ENCODE measurements around the gene GEMIN4. TPM values are rescaled to one million over a fixed set of nuclear protein-coding genes. Genes with fewer than 3 reads are reported as not detected.
"Not testable (repeated sequence)": the region's sequence is repeated elsewhere in the genome, so short reads cannot be mapped to it uniquely, and the experiment has no call there.

GEMIN4 gene
- total RNA-seq, 1 donor from 2014 or later: 35.8 TPM

DNA sequence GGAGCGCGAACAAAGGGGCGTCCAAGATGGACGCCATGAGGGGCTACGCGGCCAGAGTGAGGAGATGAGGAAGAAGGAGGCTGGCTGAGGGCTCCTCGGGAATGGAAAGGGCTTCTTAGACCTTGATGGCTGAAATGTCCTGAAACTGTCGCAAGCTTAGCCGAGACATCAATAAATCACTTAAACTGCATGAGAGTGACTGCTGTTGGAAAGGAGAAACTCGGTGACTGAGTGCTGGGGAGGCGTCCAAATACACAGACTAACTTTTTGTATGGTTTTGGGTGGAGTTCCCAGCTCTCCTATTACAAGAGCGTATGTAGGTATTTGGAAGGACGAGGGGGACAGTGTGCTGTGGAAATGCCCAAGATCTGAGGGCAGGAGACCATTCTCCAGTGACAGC is 1.4 kb upstream of the GEMIN4 start:
- no peak for TF ChIP-seq CTCF (IDR thresholded peaks at IDR 0.05; ENCODE audit: unreplicated experiment)
- Mint-ChIP-seq H3K36me3 (peaks cover 23% of the 10 kb centered on the region), H3K27me3 (ENCODE audit: low read depth) (no peaks in the 10 kb centered on the region), H3K4me3 (peak overlapping the region; percentile 38), H3K27ac (peak overlapping the region; percentile 67), H3K9me3 (peaks cover 3% of the 10 kb centered on the region), H3K4me1 (peaks cover 32% of the 10 kb centered on the region)
- DNase-seq (ENCODE audit: low spot score in 2 of 2, unreplicated experiment in 2 of 2): no peak

- H3K4me1 Mint-ChIP-seq: peaks cover 32% of the 10 kb centered on the region
- H3K9me3 Mint-ChIP-seq: peaks cover 3% of the 10 kb centered on the region
- H3K4me3 Mint-ChIP-seq: peak overlapping the region; percentile 83
- TF ChIP-seq CTCF (IDR thresholded peaks at IDR 0.05; ENCODE audit: unreplicated experiment): no peak
- DNase-seq (ENCODE audit: low spot score in 2 of 2, unreplicated experiment in 2 of 2): no peak
- peaks cover 30% of the 10 kb centered on the region for H3K36me3 Mint-ChIP-seq
- peak overlapping the region; percentile 95 for H3K27ac Mint-ChIP-seq
- H3K27me3 Mint-ChIP-seq (ENCODE audit: low read depth): no peaks in the 10 kb centered on the region
These were observed 656 bp upstream of the GEMIN4 start for GRCh38 chr17:752620-753219.

DNA sequence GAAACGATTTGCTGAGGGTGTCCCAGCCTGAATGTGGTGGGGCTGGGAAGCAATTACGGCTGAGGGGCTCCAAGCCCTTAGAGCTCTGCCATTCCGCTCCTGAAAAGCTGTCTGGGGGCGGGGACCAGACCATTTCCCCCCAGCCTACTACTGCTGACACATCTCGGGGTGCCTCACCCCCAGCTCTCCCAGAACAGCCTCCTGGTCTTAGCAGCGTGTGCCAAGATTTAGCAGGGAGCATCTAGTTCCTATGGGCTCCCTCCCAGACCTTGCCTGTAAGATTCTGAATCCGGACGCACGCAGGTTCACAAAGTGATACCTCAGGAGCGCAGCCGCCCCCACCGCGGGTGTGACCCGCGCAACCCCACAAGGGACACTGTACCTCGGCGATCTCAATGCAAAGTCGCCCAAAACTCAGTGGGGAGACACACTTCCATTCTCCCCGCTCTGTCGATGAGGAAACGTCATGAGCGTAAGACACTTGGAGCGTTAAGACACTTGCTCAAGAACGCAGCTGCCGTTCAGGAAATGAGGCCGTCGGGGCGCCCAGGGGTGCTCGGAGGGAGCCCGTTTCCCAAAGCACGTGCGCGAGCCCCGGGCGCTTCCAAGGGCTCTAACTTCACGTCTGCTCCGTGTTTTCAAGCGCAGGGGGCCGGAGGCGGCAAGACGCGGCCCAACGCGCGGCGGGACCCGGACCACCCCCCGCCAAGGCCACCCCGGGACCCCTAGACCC is 629 bp downstream of the GEMIN4 start:
- Mint-ChIP-seq H3K4me3 (peak overlapping the region; percentile 89), H3K27me3 (ENCODE audit: low read depth) (no peaks in the 10 kb centered on the region), H3K4me1 (peaks cover 31% of the 10 kb centered on the region), H3K27ac (peak overlapping the region; percentile 91), H3K36me3 (peaks cover 33% of the 10 kb centered on the region), H3K9me3 (peaks cover 3% of the 10 kb centered on the region)
- DNase-seq (ENCODE audit: low spot score in 2 of 2, unreplicated experiment in 2 of 2): peak in 1 of 2 experiments; percentile 57
- no peak for TF ChIP-seq CTCF (IDR thresholded peaks at IDR 0.05; ENCODE audit: unreplicated experiment)

GRCh38 chr17:750431-751037 is 1.5 kb downstream of the GEMIN4 start:
- H3K9me3 Mint-ChIP-seq: peaks cover under 1% of the 10 kb centered on the region
- no peaks in the 10 kb centered on the region for H3K27me3 Mint-ChIP-seq (ENCODE audit: low read depth)
- no peak for TF ChIP-seq CTCF (IDR thresholded peaks at IDR 0.05; ENCODE audit: unreplicated experiment)
- no peak for DNase-seq (ENCODE audit: low spot score in 2 of 2, unreplicated experiment in 2 of 2)
- peaks cover 26% of the 10 kb centered on the region for H3K36me3 Mint-ChIP-seq
- H3K27ac Mint-ChIP-seq: no peak overlapping the region
- peaks cover 22% of the 10 kb centered on the region for H3K4me1 Mint-ChIP-seq
- H3K4me3 Mint-ChIP-seq: peak overlapping the region; percentile 89

DNA sequence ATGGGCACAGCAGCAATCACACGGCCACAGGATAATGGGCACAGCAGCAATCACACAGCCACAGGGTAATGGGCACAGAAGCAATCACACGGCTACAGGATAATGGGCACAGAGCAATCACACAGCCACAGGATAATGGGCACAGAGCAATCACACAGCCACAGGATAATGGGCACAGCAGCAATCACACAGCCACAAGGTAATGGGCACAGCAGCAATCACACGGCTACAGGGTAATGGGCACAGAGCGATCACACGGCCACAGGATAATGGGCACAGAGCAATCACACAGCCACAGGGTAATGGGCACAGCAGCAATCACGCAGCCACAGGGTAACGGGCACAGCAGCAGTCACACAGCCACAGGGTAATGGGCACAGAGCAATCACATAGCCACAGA is 2.7 kb downstream of the GEMIN4 start:
- DNase-seq (ENCODE audit: low spot score in 2 of 2, unreplicated experiment in 2 of 2); H3K27ac Mint-ChIP-seq; H3K4me3 Mint-ChIP-seq; H3K9me3 Mint-ChIP-seq; H3K27me3 Mint-ChIP-seq (ENCODE audit: low read depth): not testable (repeated sequence)
- Mint-ChIP-seq H3K36me3 (peaks cover 26% of the 10 kb centered on the region), H3K4me1 (peaks cover 21% of the 10 kb centered on the region)

- not testable (repeated sequence) for H3K9me3 Mint-ChIP-seq; DNase-seq (ENCODE audit: low spot score in 2 of 2, unreplicated experiment in 2 of 2); H3K4me3 Mint-ChIP-seq; H3K27ac Mint-ChIP-seq; H3K27me3 Mint-ChIP-seq (ENCODE audit: low read depth)
- Mint-ChIP-seq H3K4me1 (peaks cover 21% of the 10 kb centered on the region), H3K36me3 (peaks cover 28% of the 10 kb centered on the region)
These were observed 3.5 kb downstream of the GEMIN4 start for GRCh38 chr17:748604-749003.
